Colon (tissue), 2 donors: Measurements from ENCODE around the gene RAP1GAP2.
"Not testable (repeated sequence)": the region's sequence is repeated elsewhere in the genome, so short reads cannot be mapped to it uniquely, and the experiment has no call there.

Experiments
- FAIRE-seq: peaks from 2 replicates; lab custom pipeline; 2012; peaks lifted over from hg19 to GRCh38; lab: Jason Lieb, UNC
- donor health status: control.
- donor health status: control.

RAP1GAP2 gene

GRCh38 chr17:2971851-2972250 is 175.6 kb downstream of the RAP1GAP2 start:
- no peak for FAIRE-seq

GRCh38 chr17:2972749-2973148 is 176.5 kb downstream of the RAP1GAP2 start:
- FAIRE-seq, result no peak

GRCh38 chr17:2974347-2974746 is 178.1 kb downstream of the RAP1GAP2 start:
- FAIRE-seq, result no peak

- FAIRE-seq, result no peak
Measured at GRCh38 chr17:2975469-2975958, 179.3 kb downstream of the RAP1GAP2 start.

GRCh38 chr17:2977157-2977556 is 180.9 kb downstream of the RAP1GAP2 start:
- no peak for FAIRE-seq

- no peak for FAIRE-seq
Measured at GRCh38 chr17:2978116-2978515, 181.9 kb downstream of the RAP1GAP2 start.

- no peak for FAIRE-seq
Measured at GRCh38 chr17:2978991-2979390, 182.8 kb downstream of the RAP1GAP2 start.

GRCh38 chr17:2980211-2980903 is 184.1 kb downstream of the RAP1GAP2 start:
- FAIRE-seq, result no peak

GRCh38 chr17:2980904-2981246 is 184.6 kb downstream of the RAP1GAP2 start:
- no peak for FAIRE-seq

GRCh38 chr17:2981325-2981724 is 185.1 kb downstream of the RAP1GAP2 start:
- no peak for FAIRE-seq

GRCh38 chr17:2982854-2983253 is 186.6 kb downstream of the RAP1GAP2 start:
- FAIRE-seq, result no peak

GRCh38 chr17:2983255-2983654 is 187.0 kb downstream of the RAP1GAP2 start:
- no peak for FAIRE-seq

- FAIRE-seq, result no peak
Measured at GRCh38 chr17:2985318-2985717, 189.1 kb downstream of the RAP1GAP2 start.

- FAIRE-seq, result no peak
Measured at GRCh38 chr17:2986925-2987324, 190.7 kb downstream of the RAP1GAP2 start.

- FAIRE-seq, result not testable (repeated sequence)
Measured at GRCh38 chr17:2989396-2989795, 193.2 kb downstream of the RAP1GAP2 start.

GRCh38 chr17:2989855-2990254 is 193.6 kb downstream of the RAP1GAP2 start:
- no peak for FAIRE-seq

- no peak for FAIRE-seq
Measured at GRCh38 chr17:2990396-2990795, 194.2 kb downstream of the RAP1GAP2 start.

GRCh38 chr17:2991396-2992180 is 195.3 kb downstream of the RAP1GAP2 start:
- FAIRE-seq, result not testable (repeated sequence)

- no peak for FAIRE-seq
Measured at GRCh38 chr17:2994441-2994840, 198.2 kb downstream of the RAP1GAP2 start.

GRCh38 chr17:2995377-2995776 is 199.1 kb downstream of the RAP1GAP2 start:
- no peak for FAIRE-seq

- FAIRE-seq, result no peak
Measured at GRCh38 chr17:2995886-2996809, 199.9 kb downstream of the RAP1GAP2 start.
